ENCODE data around the gene RAI1. TPM values are rescaled to one million over a fixed set of nuclear protein-coding genes. Genes with fewer than 3 reads are reported as not detected.
A peak's percentile ranks its signal among the peaks of the same experiment; 100 is the strongest.
"Not testable (repeated sequence)": the region's sequence is repeated elsewhere in the genome, so short reads cannot be mapped to it uniquely, and the experiment has no call there.

RAI1 gene
- total and polyA plus RNA-seq, 5 donors from 2014 or later, result 0.80 to 11.4 (median 1.1) TPM

DNA sequence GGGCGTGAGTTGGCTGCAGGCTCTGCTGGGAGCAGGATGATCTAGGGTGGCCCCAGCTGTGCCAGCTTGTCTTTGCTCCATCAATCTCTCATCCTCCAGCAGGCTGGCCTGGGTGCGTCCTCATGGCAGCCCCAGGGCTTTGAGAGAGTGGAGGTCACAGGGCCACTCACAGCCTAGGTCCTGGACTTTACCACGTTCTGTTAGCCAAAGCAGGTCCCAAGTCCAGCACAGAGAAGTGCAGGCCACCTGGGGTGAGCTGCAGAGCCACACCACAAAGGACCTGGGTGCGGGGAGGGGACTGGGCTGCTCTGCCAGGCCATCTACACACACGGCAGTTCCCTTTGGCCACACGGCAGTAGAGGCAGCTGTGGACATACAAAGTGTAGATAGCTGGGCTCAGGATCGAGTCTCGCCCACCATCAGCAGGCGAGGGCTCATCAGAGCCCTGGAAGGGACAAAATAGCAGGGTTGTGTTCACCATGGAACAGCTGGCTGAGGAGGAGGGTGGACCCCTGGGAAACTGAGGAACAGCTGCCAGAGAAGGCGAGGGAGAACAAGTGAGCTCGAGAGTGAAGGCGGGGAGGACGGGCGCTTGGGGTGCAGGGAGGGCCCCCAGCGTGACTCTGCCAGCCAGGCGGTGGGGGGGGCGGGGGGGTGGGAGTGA is 125.5 kb downstream of the RAI1 start:
- Histone ChIP-seq H3K36me3 (ENCODE audit: control insufficient read depth, insufficient read depth, low read length) (no peaks in the 10 kb centered on the region), H3K4me3 (ENCODE audit: low read depth, low read length) (no peak overlapping the region), H3K4me1 (ENCODE audit: control insufficient read depth, insufficient read depth, low read length, poor library complexity, severe bottlenecking) (no peaks in the 10 kb centered on the region), H3K27me3 (ENCODE audit: control insufficient read depth, insufficient read depth, low read length) (no peaks in the 10 kb centered on the region), H3K9me3 (ENCODE audit: control insufficient read depth in 2 of 2, low read length in 2 of 2) (no peaks in the 10 kb centered on the region), H3K27ac (ENCODE audit: insufficient read depth, low read length, poor library complexity, severe bottlenecking) (no peak overlapping the region)
- peaks cover 0 to 9% (median 0%) of the 10 kb centered on the region in 4 donors for H3K4me1 Mint-ChIP-seq
- H3K4me3 Mint-ChIP-seq, result peak overlapping the region in 1 of 4 donors; percentile 49
- H3K9me3 Mint-ChIP-seq, result peaks cover 0 to 1% (median 0%) of the 10 kb centered on the region in 7 donors
- H3K36me3 Mint-ChIP-seq, result peaks cover 19% of the 10 kb centered on the region
- DNase-seq, result no peak
- ATAC-seq (ENCODE audit: low read depth in 2 of 2), result no peak
- no peak overlapping the region for H3K27ac Mint-ChIP-seq
- H3K27me3 Mint-ChIP-seq, result no peaks in the 10 kb centered on the region

- no peak for ATAC-seq (ENCODE audit: low read depth in 2 of 2)
- H3K27me3 ChIP-seq (ENCODE audit: control insufficient read depth, insufficient read depth, low read length), result no peaks in the 10 kb centered on the region
- Mint-ChIP-seq H3K36me3 (peaks cover 19% of the 10 kb centered on the region), H3K9me3 (peaks cover 0 to 1% (median 0%) of the 10 kb centered on the region in 7 donors), H3K4me1 (peaks cover 0 to 14% (median 2%) of the 10 kb centered on the region in 4 donors), H3K27ac (no peak overlapping the region), H3K27me3 (no peaks in the 10 kb centered on the region), H3K4me3 (no peak overlapping the region)
- no peak overlapping the region for H3K4me3 ChIP-seq (ENCODE audit: low read depth, low read length)
- H3K27ac ChIP-seq (ENCODE audit: insufficient read depth, low read length, poor library complexity, severe bottlenecking), result no peak overlapping the region
- DNase-seq, result no peak
- H3K4me1 ChIP-seq (ENCODE audit: control insufficient read depth, insufficient read depth, low read length, poor library complexity, severe bottlenecking), result peaks cover 5% of the 10 kb centered on the region
- no peaks in the 10 kb centered on the region for H3K36me3 ChIP-seq (ENCODE audit: control insufficient read depth, insufficient read depth, low read length)
- no peaks in the 10 kb centered on the region for H3K9me3 ChIP-seq (ENCODE audit: control insufficient read depth in 2 of 2, low read length in 2 of 2)
These were observed 126.2 kb downstream of the RAI1 start for GRCh38 chr17:17807440-17807839.

- H3K27ac Mint-ChIP-seq; H3K27me3 ChIP-seq (ENCODE audit: control insufficient read depth, insufficient read depth, low read length); ATAC-seq (ENCODE audit: low read depth in 2 of 2); H3K27me3 Mint-ChIP-seq; H3K4me3 Mint-ChIP-seq; H3K4me1 ChIP-seq (ENCODE audit: control insufficient read depth, insufficient read depth, low read length, poor library complexity, severe bottlenecking); H3K27ac ChIP-seq (ENCODE audit: insufficient read depth, low read length, poor library complexity, severe bottlenecking); H3K9me3 Mint-ChIP-seq; H3K9me3 ChIP-seq (ENCODE audit: control insufficient read depth in 2 of 2, low read length in 2 of 2); DNase-seq; H3K36me3 ChIP-seq (ENCODE audit: control insufficient read depth, insufficient read depth, low read length); H3K4me3 ChIP-seq (ENCODE audit: low read depth, low read length): not testable (repeated sequence)
- peaks cover 0 to 14% (median 2%) of the 10 kb centered on the region in 4 donors for H3K4me1 Mint-ChIP-seq
- H3K36me3 Mint-ChIP-seq, result peaks cover 19% of the 10 kb centered on the region
These were observed 126.9 kb downstream of the RAI1 start for GRCh38 chr17:17808200-17808599.

DNA sequence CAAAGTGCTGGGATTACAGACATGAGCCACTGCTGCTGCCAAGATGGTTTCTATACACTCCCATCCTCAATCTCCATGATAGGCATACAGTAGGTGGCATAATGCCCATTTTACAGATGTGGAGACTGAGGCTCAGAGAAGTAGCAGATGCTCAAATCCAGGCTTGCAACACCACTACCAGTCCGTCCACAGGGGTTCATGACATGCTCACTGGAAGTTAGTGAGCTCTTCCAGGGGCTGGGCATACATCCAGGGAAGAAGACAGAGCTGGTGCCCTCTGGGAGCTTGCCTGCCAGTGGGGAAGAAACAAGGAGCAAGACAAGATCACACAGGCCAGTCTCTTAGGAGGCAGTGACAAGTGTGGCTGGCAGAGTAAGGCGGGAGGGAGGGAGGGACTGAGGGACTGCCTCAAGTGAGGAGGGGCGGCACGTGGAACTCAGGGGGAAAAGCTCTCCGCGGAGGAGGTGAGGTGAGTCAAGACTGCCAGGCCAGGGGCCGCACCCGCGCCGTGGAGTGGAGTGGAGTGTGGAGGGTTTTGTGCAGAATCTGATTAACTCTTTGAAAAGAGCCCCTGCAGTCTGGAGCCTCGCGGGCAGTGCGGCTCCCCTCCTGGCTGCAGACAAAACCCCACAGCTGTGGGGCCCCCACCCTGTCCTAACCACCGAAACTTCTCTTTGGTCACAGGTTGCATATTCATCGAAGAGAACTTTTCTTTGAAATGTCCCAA is 127.6 kb downstream of the RAI1 start:
- Histone ChIP-seq H3K27me3 (ENCODE audit: control insufficient read depth, insufficient read depth, low read length) (no peaks in the 10 kb centered on the region), H3K36me3 (ENCODE audit: control insufficient read depth, insufficient read depth, low read length) (no peaks in the 10 kb centered on the region), H3K9me3 (ENCODE audit: control insufficient read depth in 2 of 2, low read length in 2 of 2) (no peaks in the 10 kb centered on the region), H3K4me3 (ENCODE audit: low read depth, low read length) (no peak overlapping the region), H3K27ac (ENCODE audit: insufficient read depth, low read length, poor library complexity, severe bottlenecking) (no peak overlapping the region), H3K4me1 (ENCODE audit: control insufficient read depth, insufficient read depth, low read length, poor library complexity, severe bottlenecking) (peaks cover 6% of the 10 kb centered on the region)
- Mint-ChIP-seq H3K27ac (no peak overlapping the region), H3K4me1 (peaks cover 0 to 14% (median 2%) of the 10 kb centered on the region in 4 donors), H3K36me3 (peaks cover 16% of the 10 kb centered on the region), H3K4me3 (peak overlapping the region in 1 of 4 donors; percentile 36), H3K9me3 (peaks cover 0 to 1% (median 0%) of the 10 kb centered on the region in 7 donors), H3K27me3 (no peaks in the 10 kb centered on the region)
- ATAC-seq (ENCODE audit: low read depth in 2 of 2), result no peak
- DNase-seq, result no peak

DNA sequence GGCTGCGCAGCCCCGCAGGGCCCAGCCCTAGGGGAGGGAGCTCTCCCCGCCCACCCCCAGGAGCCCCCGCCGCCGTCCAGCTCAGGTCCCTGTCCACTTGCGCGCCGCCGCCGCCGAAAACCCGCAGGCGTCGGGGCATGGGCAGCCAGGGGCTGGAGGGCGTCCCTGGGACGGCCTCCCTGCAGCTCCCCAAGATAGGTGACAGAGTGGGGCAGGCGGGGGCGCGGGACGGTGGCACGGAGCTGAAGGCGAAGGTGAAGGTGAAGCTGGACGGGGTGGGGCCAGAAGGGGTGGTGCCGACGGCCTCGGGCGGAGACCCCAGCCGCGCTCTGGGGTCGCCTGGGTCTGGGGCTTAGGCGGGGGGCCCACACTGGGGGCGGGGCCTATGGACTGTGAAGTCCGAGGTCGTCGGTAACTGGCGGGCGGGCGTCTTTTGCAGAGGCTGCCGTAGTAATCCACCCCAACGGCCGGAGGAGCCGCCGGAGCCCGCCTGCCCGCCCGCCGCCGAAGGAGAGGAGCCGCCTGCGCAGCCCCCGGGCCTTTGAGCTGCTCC is 128.3 kb downstream of the RAI1 start:
- DNase-seq (no peak), ATAC-seq (ENCODE audit: low read depth in 2 of 2) (no peak)
- Mint-ChIP-seq H3K27ac (no peak overlapping the region), H3K4me1 (peaks cover 0 to 14% (median 2%) of the 10 kb centered on the region in 4 donors), H3K4me3 (no peak overlapping the region), H3K9me3 (peaks cover 0 to 1% (median 0%) of the 10 kb centered on the region in 7 donors), H3K36me3 (peaks cover 10% of the 10 kb centered on the region), H3K27me3 (no peaks in the 10 kb centered on the region)
- no peaks in the 10 kb centered on the region for H3K9me3 ChIP-seq (ENCODE audit: control insufficient read depth in 2 of 2, low read length in 2 of 2)
- H3K36me3 ChIP-seq (ENCODE audit: control insufficient read depth, insufficient read depth, low read length), result no peaks in the 10 kb centered on the region
- H3K27ac ChIP-seq (ENCODE audit: insufficient read depth, low read length, poor library complexity, severe bottlenecking), result no peak overlapping the region
- H3K27me3 ChIP-seq (ENCODE audit: control insufficient read depth, insufficient read depth, low read length), result no peaks in the 10 kb centered on the region
- H3K4me1 ChIP-seq (ENCODE audit: control insufficient read depth, insufficient read depth, low read length, poor library complexity, severe bottlenecking), result peaks cover 6% of the 10 kb centered on the region
- H3K4me3 ChIP-seq (ENCODE audit: low read depth, low read length), result no peak overlapping the region

GRCh38 chr17:17810084-17810894 is 129.0 kb downstream of the RAI1 start:
- no peak overlapping the region for H3K4me3 Mint-ChIP-seq
- Histone ChIP-seq H3K4me3 (ENCODE audit: low read depth, low read length) (no peak overlapping the region), H3K27me3 (ENCODE audit: control insufficient read depth, insufficient read depth, low read length) (no peaks in the 10 kb centered on the region), H3K27ac (ENCODE audit: insufficient read depth, low read length, poor library complexity, severe bottlenecking) (no peak overlapping the region), H3K4me1 (ENCODE audit: control insufficient read depth, insufficient read depth, low read length, poor library complexity, severe bottlenecking) (peaks cover 6% of the 10 kb centered on the region), H3K36me3 (ENCODE audit: control insufficient read depth, insufficient read depth, low read length) (no peaks in the 10 kb centered on the region), H3K9me3 (ENCODE audit: control insufficient read depth in 2 of 2, low read length in 2 of 2) (no peaks in the 10 kb centered on the region)
- DNase-seq (no peak), ATAC-seq (ENCODE audit: low read depth in 2 of 2) (no peak)
- H3K4me1 Mint-ChIP-seq, result peaks cover 0 to 14% (median 2%) of the 10 kb centered on the region in 4 donors
- H3K36me3 Mint-ChIP-seq, result peaks cover 10% of the 10 kb centered on the region
- H3K9me3 Mint-ChIP-seq, result peaks cover 0 to 1% (median 0%) of the 10 kb centered on the region in 7 donors
- peak overlapping the region in 1 of 3 donors; percentile 26 for H3K27ac Mint-ChIP-seq
- no peaks in the 10 kb centered on the region for H3K27me3 Mint-ChIP-seq

GRCh38 chr17:17810895-17811248 is 129.6 kb downstream of the RAI1 start:
- H3K27me3 Mint-ChIP-seq, result no peaks in the 10 kb centered on the region
- no peak overlapping the region for H3K4me3 Mint-ChIP-seq
- no peaks in the 10 kb centered on the region for H3K9me3 ChIP-seq (ENCODE audit: control insufficient read depth in 2 of 2, low read length in 2 of 2)
- no peak overlapping the region for H3K27ac ChIP-seq (ENCODE audit: insufficient read depth, low read length, poor library complexity, severe bottlenecking)
- H3K9me3 Mint-ChIP-seq, result peaks cover 0 to 1% (median 0%) of the 10 kb centered on the region in 7 donors
- peaks cover 8% of the 10 kb centered on the region for H3K36me3 Mint-ChIP-seq
- H3K4me3 ChIP-seq (ENCODE audit: low read depth, low read length), result no peak overlapping the region
- H3K4me1 ChIP-seq (ENCODE audit: control insufficient read depth, insufficient read depth, low read length, poor library complexity, severe bottlenecking), result peaks cover 6% of the 10 kb centered on the region
- DNase-seq, result no peak
- no peaks in the 10 kb centered on the region for H3K27me3 ChIP-seq (ENCODE audit: control insufficient read depth, insufficient read depth, low read length)
- H3K4me1 Mint-ChIP-seq, result peaks cover 0 to 13% (median 2%) of the 10 kb centered on the region in 4 donors
- H3K27ac Mint-ChIP-seq, result no peak overlapping the region
- no peak for ATAC-seq (ENCODE audit: low read depth in 2 of 2)
- no peaks in the 10 kb centered on the region for H3K36me3 ChIP-seq (ENCODE audit: control insufficient read depth, insufficient read depth, low read length)

All from CD4-positive, CD25-positive, alpha-beta regulatory T cell (primary cell).